NCI-H510A treated with DMSO at 0.1 percent for 48 hours (cell line): ENCODE results near the gene ENO3.
A peak's percentile ranks its signal among the peaks of the same experiment; 100 is the strongest.

Source experiments
- DNase-seq: peaks from one replicate; lab custom pipeline; 2025; lab: John Stamatoyannopoulos, UW

Gene ENO3

DNA sequence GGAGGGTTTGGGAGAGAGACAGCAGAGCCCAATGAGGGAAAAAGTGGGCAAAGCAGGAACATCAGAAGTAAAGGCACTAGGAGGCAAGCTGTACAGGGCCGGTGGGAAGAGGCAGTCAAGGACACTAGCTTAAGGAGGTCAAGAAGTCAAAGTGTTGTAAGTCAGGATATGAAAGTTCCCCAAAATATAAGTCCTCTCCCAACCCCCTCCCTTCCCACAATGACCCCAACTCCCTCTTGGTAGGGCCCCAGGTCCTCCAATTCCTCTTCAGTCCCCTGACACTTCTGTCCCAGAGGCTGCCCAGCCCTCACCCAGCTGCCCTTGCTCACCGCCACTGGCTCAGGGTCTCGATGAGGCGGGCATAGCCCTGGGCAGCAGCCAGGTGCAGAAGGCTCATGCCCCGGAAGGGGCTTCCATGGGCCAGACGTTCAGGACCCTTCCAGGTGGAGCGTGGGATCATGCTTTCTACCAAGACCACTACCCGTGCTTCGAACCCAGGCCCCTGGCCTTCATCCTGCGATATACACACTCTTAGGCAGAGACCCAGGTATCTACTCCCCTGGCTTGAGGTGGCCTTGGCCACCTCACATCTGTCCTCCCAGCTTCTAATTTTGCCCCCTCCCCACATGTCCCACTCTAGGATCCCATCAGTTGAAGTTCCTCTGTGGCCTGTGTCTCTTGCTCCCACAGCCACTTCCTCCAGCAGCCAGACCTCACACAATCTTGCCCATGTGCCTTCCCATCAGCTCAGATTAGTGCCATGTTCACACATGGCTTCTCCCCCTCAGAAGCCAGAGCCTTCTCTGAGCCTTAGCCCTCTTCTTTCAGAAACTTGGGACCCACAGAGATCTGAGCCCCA lies 22.6 kb downstream of the ENO3 start:
- DNase-seq = no peak

DNA sequence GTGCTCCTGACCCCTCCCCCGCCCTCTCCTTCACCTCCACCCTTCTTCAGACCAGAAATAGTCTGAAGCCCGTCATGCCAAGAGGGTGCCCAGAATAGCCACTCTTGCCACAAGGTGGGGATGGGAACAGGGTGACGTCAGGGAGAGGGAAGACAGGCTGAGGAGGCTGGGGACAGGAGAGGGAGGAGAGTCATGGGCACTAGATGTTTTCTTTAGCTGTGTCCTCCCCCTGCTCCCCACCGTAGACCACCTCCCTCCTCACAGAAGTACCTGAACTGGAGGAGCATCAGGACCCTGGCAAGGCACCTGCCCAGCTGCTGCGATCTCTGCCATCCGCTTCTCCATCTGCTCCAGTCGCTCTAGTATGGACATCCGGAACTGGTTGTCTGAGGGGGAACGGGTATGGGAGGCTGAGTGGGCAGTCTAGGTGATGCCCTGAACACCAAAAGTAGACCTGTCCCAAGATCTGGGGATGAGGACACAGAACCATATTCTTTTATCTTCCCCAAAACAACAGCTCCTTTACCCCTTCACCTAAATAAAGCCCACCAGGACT lies 23.3 kb downstream of the ENO3 start:
- no peak for DNase-seq

- no peak for DNase-seq
These were observed 27.8 kb downstream of the ENO3 start for GRCh38 chr17:4978726-4979125.

DNA sequence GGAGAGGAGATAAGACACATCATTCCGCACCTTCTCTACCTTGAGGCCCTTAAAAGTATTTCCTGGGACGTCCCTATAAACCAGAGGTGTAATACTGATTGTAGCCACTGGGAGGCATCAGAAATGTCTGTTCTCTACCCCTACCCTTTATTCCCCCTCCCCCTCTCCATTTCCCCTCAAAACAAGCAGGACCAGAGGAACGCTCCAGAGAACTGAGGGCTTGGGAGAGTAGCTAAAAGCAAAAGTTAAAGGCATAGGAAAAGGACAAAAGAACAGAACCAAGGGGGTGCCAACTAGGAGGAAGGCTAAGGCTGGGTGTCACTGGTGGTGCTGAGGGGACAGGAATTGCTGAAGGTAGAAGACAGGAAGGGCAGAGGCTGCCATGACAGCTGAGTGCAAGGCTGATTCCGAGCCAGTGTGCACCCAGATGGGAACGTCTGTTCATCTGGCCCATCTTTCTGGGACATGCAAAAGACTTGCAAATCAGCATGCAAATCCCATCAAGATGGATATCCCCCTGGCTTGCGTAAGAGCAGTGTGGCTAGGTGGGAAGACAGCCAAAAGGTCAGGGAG lies 29.8 kb downstream of the ENO3 start:
- peak; percentile 32 for DNase-seq

- no peak for DNase-seq
These were observed 31.4 kb downstream of the ENO3 start for GRCh38 chr17:4982305-4982704.

GRCh38 chr17:4986403-4986802 lies 35.5 kb downstream of the ENO3 start:
- peak; percentile 22 for DNase-seq

DNA sequence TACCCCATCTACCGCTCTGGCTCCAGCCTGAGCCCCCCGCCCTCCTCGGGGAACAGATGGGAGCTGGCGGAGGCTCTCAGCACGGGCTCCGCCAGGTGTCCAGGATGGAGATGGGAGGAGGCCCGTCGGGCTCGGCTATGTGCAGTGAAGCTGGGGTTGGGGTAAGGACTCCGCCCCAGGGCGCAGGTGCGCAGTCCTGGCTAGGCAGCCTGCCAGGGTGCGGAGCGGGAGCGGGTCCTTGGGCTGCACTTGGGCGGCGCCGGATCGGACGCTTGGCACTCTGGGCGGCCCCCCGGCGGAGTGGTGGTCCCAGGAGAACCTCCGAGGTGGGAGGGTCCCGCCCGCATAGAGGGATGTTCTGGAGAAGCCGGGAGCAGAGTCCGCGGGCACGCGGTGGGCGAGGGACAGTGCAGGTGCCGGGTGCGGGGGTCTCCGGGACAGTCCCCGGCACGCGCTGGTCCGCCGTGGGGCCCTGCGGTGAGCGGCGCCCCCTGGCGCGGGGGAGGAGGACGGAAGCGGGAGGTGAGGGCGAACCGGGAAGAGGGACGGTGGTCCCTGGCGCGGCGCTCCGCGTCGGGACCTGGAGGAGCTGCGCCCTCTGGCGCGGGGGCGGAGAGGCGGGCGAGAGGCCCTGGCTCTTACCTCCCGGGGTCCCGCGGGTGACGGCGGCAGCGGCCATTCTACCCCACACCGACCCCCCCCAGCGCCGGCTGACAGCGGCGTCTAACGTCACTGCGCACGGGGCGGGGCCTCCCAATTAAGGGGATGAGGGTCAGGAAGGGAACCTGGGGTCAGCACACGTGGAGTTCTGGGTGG lies 36.2 kb downstream of the ENO3 start, which contains the start of gene CAMTA2:
CAMTA2 (minus strand) TSS at position 725 of the 816 bp plus-strand sequence. CDS start 1,453 bp downstream, outside the sequence.
- DNase-seq = peak; percentile 70

- no peak for DNase-seq
These were observed 37.0 kb downstream of the ENO3 start for GRCh38 chr17:4987767-4988567.

- DNase-seq = no peak
These were observed 43.2 kb downstream of the ENO3 start for GRCh38 chr17:4994081-4994595.

GRCh38 chr17:4997302-4998026 lies 46.5 kb downstream of the ENO3 start, which contains the start of the genes INCA1 and KIF1C:
Gene INCA1 (minus strand): TSS chr17:4997522. CDS start chr17:4994437, 3,085 bp downstream.
Gene KIF1C (plus strand): TSS chr17:4997950. CDS start chr17:5000247, 2,297 bp downstream.
- peak; percentile 84 for DNase-seq

DNA sequence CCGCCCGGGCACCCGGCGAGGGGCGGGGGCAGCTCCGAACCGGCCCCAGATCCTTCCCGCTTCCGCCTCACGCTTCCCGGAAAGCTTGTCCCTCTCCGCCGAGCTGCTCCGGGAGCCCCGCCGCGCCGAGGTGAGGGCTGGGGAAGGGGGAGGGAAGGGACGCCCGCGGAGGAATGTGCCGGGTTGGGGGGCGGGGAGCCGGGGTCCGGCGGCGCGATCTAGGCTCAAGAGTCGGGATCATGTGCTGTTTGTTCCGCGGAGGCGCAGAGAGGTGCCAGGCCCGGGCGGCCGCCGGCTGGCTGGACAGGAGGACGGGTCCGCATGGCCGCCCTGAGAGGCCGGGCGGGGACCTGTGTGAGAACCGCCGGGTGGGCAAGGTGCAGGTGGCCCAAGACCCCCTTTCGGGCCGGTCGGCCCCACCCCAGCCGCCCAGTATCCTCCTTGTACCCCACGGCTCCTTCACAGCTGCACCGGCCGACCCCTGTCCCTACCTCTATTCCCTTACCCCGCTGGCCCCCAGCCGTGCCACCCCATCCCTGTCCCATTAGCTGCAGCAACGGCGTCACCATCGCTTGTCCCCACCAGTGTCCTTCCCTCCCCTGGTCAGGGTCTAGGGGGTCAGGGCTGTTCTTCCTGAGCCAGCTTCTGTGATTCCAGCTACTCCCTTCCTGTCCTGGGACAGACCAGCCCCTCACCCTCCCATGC lies 47.3 kb downstream of the ENO3 start:
- DNase-seq = no peak

DNA sequence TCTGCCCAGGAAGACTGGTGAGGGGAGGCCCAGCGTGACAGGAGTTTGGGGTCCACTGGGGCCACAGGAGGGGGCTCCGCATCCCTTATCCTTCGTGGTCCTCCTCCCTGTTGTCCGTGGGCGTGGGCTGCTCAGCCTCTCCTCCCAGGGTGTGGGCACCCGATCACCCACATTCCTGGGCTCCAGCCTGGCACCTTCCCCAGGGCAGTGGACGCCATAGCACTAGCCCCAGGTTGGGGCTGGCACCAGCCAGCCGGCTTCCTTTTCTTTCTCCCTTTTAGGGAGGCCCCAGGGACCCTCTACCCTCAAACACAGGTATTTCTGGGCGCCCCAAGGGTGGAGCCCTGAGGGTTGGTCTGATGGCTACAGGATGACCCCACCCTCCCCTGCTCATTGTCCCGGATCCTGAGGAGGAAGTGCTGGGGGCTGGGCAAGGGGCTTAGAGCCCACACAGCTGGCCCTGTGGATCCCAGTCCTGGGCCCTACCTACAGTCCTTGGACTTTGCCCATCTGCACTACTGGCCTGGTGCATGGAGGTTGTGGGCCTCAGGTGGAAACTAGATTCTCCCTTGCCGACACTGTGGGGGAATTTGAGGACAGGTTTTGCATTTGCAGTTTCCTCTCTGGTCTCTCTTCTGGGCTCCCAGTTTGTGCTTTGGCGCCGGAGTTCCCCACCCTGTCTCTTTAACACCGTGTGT lies 48.0 kb downstream of the ENO3 start:
- no peak for DNase-seq

DNA sequence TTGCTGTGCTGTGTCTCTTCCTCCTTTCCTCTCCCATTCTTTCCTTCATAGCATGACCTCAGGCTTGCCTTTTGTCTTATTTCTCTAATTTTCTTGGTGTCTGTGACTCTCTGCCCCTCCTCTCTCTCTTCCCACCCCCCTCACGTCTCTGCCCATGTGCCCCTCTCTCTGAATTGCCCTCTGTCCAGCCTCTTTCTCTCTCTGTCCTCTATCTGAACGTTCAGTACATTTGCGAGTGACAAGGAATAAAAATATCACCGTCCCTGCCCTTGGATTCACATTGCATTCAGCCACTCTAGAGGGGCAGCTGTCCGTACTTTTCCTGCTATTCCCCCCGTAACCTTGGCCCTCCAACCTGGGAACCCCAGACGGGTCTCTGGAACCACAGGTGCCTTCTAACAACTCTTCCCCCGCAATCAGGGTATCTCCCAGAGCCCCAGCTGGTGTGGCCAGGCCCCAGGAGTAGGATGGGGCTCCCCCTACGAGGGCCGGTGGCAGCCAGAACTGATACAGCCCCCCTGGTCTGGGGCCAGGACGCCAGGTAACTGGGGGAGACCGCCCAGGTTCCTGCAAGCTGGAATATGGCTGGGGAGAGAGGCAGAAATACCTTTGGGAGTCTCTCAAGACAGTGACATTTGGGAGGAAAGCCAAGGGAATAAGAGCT lies 48.6 kb downstream of the ENO3 start:
- no peak for DNase-seq

GRCh38 chr17:5000237-5000639 lies 49.3 kb downstream of the ENO3 start:
- no peak for DNase-seq

DNA sequence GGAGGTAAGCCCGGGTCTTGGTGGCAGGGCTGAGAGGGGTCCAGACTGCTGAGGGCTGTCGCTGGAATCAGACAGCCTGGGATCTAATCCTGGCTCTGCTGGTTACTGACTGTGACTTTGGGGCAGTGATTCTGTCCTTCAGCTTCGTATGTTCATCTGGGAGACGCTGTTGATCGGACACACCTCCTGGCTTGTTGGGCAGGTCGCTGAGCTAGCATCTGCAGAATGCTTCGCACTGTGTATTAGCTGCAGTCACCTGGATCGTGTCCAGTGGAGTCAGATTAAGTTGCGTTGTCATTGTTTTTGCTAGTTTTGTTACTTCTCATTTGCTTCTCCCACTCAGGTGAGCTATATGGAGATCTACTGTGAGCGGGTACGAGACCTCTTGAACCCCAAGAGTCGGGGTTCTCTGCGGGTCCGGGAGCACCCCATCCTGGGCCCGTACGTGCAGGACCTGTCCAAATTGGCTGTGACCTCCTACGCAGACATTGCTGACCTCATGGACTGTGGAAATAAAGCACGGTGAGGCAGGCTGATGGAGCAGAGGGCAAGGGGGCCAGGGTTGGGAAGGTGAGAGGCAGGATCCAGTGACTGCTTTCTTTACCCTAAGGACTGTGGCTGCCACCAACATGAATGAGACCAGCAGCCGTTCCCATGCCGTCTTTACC lies 51.3 kb downstream of the ENO3 start:
- DNase-seq = no peak

DNA sequence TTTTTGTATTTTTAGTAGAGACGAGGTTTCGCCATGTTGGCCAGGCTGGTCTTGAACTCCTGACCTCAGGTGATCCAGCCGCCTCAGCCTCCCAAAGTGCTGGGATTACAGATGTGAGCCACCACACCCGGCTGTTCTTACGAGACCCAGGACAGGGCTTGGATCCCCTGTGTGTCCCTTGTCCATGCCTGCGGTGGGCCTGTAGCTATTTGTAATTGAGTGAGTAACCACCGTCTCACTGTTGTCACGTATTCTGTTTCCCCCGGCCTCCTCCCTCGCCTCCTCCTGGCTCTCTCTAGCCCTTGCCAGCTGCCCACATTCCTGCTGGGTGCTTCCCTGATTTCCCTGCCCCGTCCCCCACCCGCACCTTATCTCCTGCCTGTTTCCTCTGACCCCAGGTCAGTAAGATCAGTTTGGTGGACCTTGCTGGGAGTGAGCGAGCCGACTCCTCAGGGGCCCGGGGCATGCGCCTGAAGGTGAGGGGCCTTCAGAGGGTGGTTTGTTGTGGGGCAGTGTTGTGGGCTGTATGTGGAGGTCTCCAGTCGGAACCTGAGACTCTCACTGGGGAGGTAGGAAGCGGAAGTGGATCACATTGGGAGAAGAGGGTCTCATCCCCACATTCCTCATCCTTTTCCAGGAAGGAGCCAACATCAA lies 52.4 kb downstream of the ENO3 start:
- no peak for DNase-seq
